HCT116 (cell line): ENCODE measurements around the gene SMIM24. TPM values are rescaled to one million over a fixed set of nuclear protein-coding genes. Genes with fewer than 3 reads are reported as not detected.

Experiments used
- ATAC-seq: fragments of 200-7000 bp; cut with Tn5 transposase; 2 replicates; pipeline ENCODE4 v1.9.1; 2020; ENCODE audit warnings: mild to moderate bottlenecking, moderate library complexity
- BruUV-seq: library from RNA; stranded (reverse); fragments of 400-500 nt; replicated peaks from 2 replicates; lab custom pipeline; 2021; lab: Mats Ljungman, UMichigan
- CTCF ChIA-PET: fragments of 300-600 bp; sonication (Branson Sonifier 250); formaldehyde crosslinking; loops from one replicate; lab custom pipeline; 2021; ENCODE audit warnings: antibody characterized with exemption; lab: Charles Lee
- POLR2A ChIA-PET: fragments of 300-600, 350-600 bp; sonication (Branson Sonifier 250); formaldehyde crosslinking; loops from one replicate; lab custom pipeline; 2021; ENCODE audit warnings: antibody characterized with exemption; lab: Charles Lee
- RAD21 ChIA-PET, 2 experiments: fragments of 300-600 bp; sonication (Branson Sonifier 250); formaldehyde crosslinking; loops; one replicate each; lab custom pipeline; 2023; ENCODE audit warnings: low total read pairs in 2 of 2; ENCODE audit not compliant: uncharacterized antibody in 2 of 2, unreplicated experiment in 2 of 2, low non-redundant PET in 1 of 2; lab: Charles Lee
- DNase-seq: peaks from one replicate; pipeline ENCODE4 v3.0.0-alpha.2; 2010; ENCODE audit warnings: low read depth, low spot score
- H2AFZ ChIP-seq: fragments of 200-600 bp; shearing (Covaris generic), sonication (generic); 2 replicates; pipeline ENCODE4 v1.6.1; 2017; ENCODE audit warnings: low read depth, mixed run types, mixed read lengths, antibody characterized with exemption, low read length; ENCODE audit not compliant: poor library complexity, severe bottlenecking
- H3K27ac ChIP-seq: 2 replicates; pipeline ENCODE4 v1.5.1; 2012; ENCODE audit warnings: low read depth, low read length
- H3K27me3 ChIP-seq: fragments of 200-600 bp; sonication (generic); 2 replicates; pipeline ENCODE4 v1.6.1; 2016; ENCODE audit warnings: mixed run types, low read length, mixed read lengths; ENCODE audit not compliant: insufficient read depth
- H3K36me3 ChIP-seq, 2 experiments: fragments of 200-500 bp in 1 of 2; fragments of 200-600 bp in 1 of 2; sonication (Bioruptor generic) in 1 of 2; sonication (generic) in 1 of 2; 2 replicates each; pipeline versions ENCODE4 v1.5.1 to v1.6.1; 2014 to 2016; ENCODE audit warnings: low read length in 2 of 2, inconsistent platforms in 1 of 2, mixed read lengths in 1 of 2, mixed run types in 1 of 2; ENCODE audit not compliant: insufficient read depth in 2 of 2, control insufficient read depth in 1 of 2
- H3K4me1 ChIP-seq, 2 experiments: fragments of 200-600 bp in 1 of 2; sonication (generic) in 1 of 2; 2 replicates each; pipeline versions ENCODE4 v1.5.1 to v1.6.1; 2012 to 2017; ENCODE audit warnings: low read length in 2 of 2, inconsistent platforms in 1 of 2, mild to moderate bottlenecking in 1 of 2, mixed read lengths in 1 of 2, mixed run types in 1 of 2, moderate library complexity in 1 of 2; ENCODE audit not compliant: insufficient read depth in 2 of 2, control insufficient read depth in 1 of 2
- H3K4me2 ChIP-seq: fragments of 200-600 bp; sonication (generic); 2 replicates; pipeline ENCODE4 v1.6.1; 2017; ENCODE audit warnings: mixed run types, low read length, mixed read lengths
- H3K4me3 ChIP-seq, 2 experiments: fragments of 200-600 bp in 1 of 2; sonication (generic) in 1 of 2; replicated peaks in 1 of 2; 2 replicates each; pipeline ENCODE4 v1.5.1; 2011 to 2016; ENCODE audit warnings: low read length in 2 of 2, control low read depth in 1 of 2, low read depth in 1 of 2, mild to moderate bottlenecking in 1 of 2, mixed read lengths in 1 of 2, mixed run types in 1 of 2
- H3K79me2 ChIP-seq: fragments of 200-600 bp; sonication (generic); 2 replicates; pipeline ENCODE4 v1.6.1; 2017; ENCODE audit warnings: mild to moderate bottlenecking, mixed run types, low read length, moderate library complexity, mixed read lengths; ENCODE audit not compliant: insufficient read depth
- H3K9ac ChIP-seq: fragments of 200-600 bp; sonication (generic); 2 replicates; pipeline ENCODE4 v1.6.1; 2016; ENCODE audit warnings: low read length, mixed read lengths
- H3K9me2 ChIP-seq: fragments of 200-600 bp; sonication (generic), shearing (Covaris generic); 2 replicates; pipeline ENCODE4 v1.6.1; 2017; ENCODE audit warnings: mixed run types, mild to moderate bottlenecking, moderate library complexity; ENCODE audit not compliant: insufficient read depth
- H3K9me3 ChIP-seq, 2 experiments: fragments of 200-500 bp in 1 of 2; fragments of 200-600 bp in 1 of 2; sonication (Bioruptor generic) in 1 of 2; sonication (generic) in 1 of 2; 2 replicates each; pipeline ENCODE4 v1.6.1; 2014 to 2017; ENCODE audit warnings: low read length in 2 of 2, mixed read lengths in 2 of 2, inconsistent platforms in 1 of 2, low read depth in 1 of 2, mild to moderate bottlenecking in 1 of 2, mixed run types in 1 of 2, moderate library complexity in 1 of 2; ENCODE audit not compliant: control insufficient read depth in 1 of 2, insufficient read depth in 1 of 2
- H4K20me1 ChIP-seq: fragments of 200-600 bp; sonication (generic), shearing (Covaris generic); 2 replicates; pipeline ENCODE4 v1.6.1; 2017; ENCODE audit warnings: mixed run types, mild to moderate bottlenecking, moderate library complexity; ENCODE audit not compliant: insufficient read depth
- CEBPB ChIP-seq: IDR thresholded peaks from 2 replicates; pipeline ENCODE4 v1.6.1; 2012; ENCODE audit warnings: low read depth
- EGR1 ChIP-seq: IDR thresholded peaks from 2 replicates; pipeline ENCODE4 v1.6.1; 2012; ENCODE audit warnings: low read depth
- ELF1 ChIP-seq: IDR thresholded peaks from 2 replicates; pipeline ENCODE4 v1.6.1; 2012; ENCODE audit warnings: low read depth, borderline replicate concordance
- EZH2 ChIP-seq: fragments of 200-600 bp; sonication (generic); IDR thresholded peaks from 2 replicates; pipeline ENCODE4 v1.6.1; 2017; ENCODE audit warnings: antibody characterized with exemption, mixed run types
- JUND ChIP-seq: IDR thresholded peaks from 2 replicates; pipeline ENCODE4 v1.6.1; 2012
- POLR2A ChIP-seq: IDR thresholded peaks from 2 replicates; pipeline ENCODE4 v1.7.0; 2011; ENCODE audit warnings: borderline replicate concordance; ENCODE audit not compliant: insufficient read depth, insufficient read length; ENCODE audit errors: extremely low read depth
- POLR2AphosphoS5 ChIP-seq: IDR thresholded peaks from 2 replicates; pipeline ENCODE4 v1.6.1; 2011; ENCODE audit warnings: mild to moderate bottlenecking, low read depth, low read length, moderate library complexity
- REST ChIP-seq: IDR thresholded peaks from 2 replicates; pipeline ENCODE4 v1.6.1; 2012; ENCODE audit warnings: low read depth
- SIN3A ChIP-seq: IDR thresholded peaks from 2 replicates; pipeline ENCODE4 v1.6.1; 2012; ENCODE audit warnings: low read depth
- SRF ChIP-seq: IDR thresholded peaks from 2 replicates; pipeline ENCODE4 v1.6.1; 2012; ENCODE audit warnings: low read depth
- intact Hi-C: fragments of 100-400 bp; cut with micrococcal nuclease; formaldehyde crosslinking; loops from 2 replicates; pipeline ENCODE4 v1.10.0; 2022
- total RNA-seq: library from RNA; stranded (reverse); gene quantifications from one replicate; pipeline ENCODE4 v1.2.1, GENCODE V29; 2021; ENCODE audit not compliant: unreplicated experiment
- TF ChIP-seq, protein P1 (sequence below), 3 experiments: fragments of 200-600 bp in 1 of 3; sonication (generic) in 1 of 3; IDR thresholded peaks in 2 of 3; conservative IDR thresholded peaks in 1 of 3; 2 replicates each; pipeline ENCODE4 v1.5.1; 2012 to 2017; ENCODE audit warnings: low read depth in 2 of 3, low read length in 2 of 3, antibody characterized with exemption in 1 of 3, borderline replicate concordance in 1 of 3, control low read depth in 1 of 3, mild to moderate bottlenecking in 1 of 3, mixed read lengths in 1 of 3, mixed run types in 1 of 3, moderate library complexity in 1 of 3; ENCODE audit not compliant: insufficient read depth in 1 of 3
- TF ChIP-seq, protein P2 (sequence below): IDR thresholded peaks from 2 replicates; pipeline ENCODE4 v1.6.1; 2012

SMIM24 gene
- total RNA-seq, 1 experiment from 2014 or later = not detected

- Histone ChIP-seq H3K9ac (no peak overlapping the region), H3K4me3 (no peak overlapping the region), H3K9me2 (no peaks in the 10 kb centered on the region), H3K36me3 (no peaks in the 10 kb centered on the region), H3K4me2 (no peak overlapping the region), H2AFZ (no peak overlapping the region), H3K27ac (no peak overlapping the region), H3K79me2 (no peaks in the 10 kb centered on the region), H3K4me1 (no peaks in the 10 kb centered on the region)
- intact Hi-C loops = no loop called here
- RAD21 ChIA-PET = no interaction called here
- BruUV-seq = no TSS peak
- 0 out of 2 replicates have a peak, but pooled peaks have one; percentile 20 for ATAC-seq
- TF ChIP-seq POLR2AphosphoS5 (peak; percentile 32), REST (no peak), JUND (no peak), SIN3A (no peak), SRF (no peak), POLR2A (no peak), EZH2 (no peak), EGR1 (no peak), CEBPB (no peak), ELF1 (no peak)
- TF ChIP-seq, protein P1, sequence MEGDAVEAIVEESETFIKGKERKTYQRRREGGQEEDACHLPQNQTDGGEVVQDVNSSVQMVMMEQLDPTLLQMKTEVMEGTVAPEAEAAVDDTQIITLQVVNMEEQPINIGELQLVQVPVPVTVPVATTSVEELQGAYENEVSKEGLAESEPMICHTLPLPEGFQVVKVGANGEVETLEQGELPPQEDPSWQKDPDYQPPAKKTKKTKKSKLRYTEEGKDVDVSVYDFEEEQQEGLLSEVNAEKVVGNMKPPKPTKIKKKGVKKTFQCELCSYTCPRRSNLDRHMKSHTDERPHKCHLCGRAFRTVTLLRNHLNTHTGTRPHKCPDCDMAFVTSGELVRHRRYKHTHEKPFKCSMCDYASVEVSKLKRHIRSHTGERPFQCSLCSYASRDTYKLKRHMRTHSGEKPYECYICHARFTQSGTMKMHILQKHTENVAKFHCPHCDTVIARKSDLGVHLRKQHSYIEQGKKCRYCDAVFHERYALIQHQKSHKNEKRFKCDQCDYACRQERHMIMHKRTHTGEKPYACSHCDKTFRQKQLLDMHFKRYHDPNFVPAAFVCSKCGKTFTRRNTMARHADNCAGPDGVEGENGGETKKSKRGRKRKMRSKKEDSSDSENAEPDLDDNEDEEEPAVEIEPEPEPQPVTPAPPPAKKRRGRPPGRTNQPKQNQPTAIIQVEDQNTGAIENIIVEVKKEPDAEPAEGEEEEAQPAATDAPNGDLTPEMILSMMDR (IDR thresholded peaks at IDR 0.05 in 2 of 3, conservative IDR thresholded peaks at IDR 0.05 in 1 of 3; ENCODE audit: borderline replicate concordance in 1 of 3, insufficient read depth in 1 of 3, low read depth in 2 of 3, low read length in 2 of 3) = peak in 1 of 3 experiments; percentile 14; a peak in 1 of 6 replicates
- TF ChIP-seq, protein P2, sequence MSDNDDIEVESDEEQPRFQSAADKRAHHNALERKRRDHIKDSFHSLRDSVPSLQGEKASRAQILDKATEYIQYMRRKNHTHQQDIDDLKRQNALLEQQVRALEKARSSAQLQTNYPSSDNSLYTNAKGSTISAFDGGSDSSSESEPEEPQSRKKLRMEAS = no peak
- TF ChIP-seq, all 23 proteins: peak for 2
- Histone ChIP-seq H3K27me3 (peaks cover 5% of the 10 kb centered on the region; the same call in 1 of the 2 replicates), H3K9me3 (no peaks in the 10 kb centered on the region; a peak in 1 of 4 replicates), H4K20me1 (no peaks in the 10 kb centered on the region)
- POLR2A ChIA-PET = interaction anchor here (0.6 kb wide), 1 partner anchor 92 kb away, joined by 3 read pairs; no protein-coding TSS in a partner anchor
- CTCF ChIA-PET = interaction anchor here (1.1 to 3.0 kb wide), 4 partner anchors 23 to 165 kb away, joined by 4 to 18 read pairs (median 6); no protein-coding TSS in a partner anchor
- no peak for DNase-seq
These were observed 10.5 kb downstream of the SMIM24 start for GRCh38 chr19:3469638-3470499.
